K562 (cell line): ENCODE results near the gene HSD11B1L. TPM values are rescaled to one million over a fixed set of nuclear protein-coding genes. Genes with fewer than 3 reads are reported as not detected.

Source experiments
- BHLHE40 ChIP-seq: IDR thresholded peaks from 2 replicates; pipeline ENCODE4 v1.6.1; 2011; ENCODE audit warnings: low read length, improper control_type of control experiment
- BMI1 ChIP-seq: fragments of 150-350 bp; IDR thresholded peaks from 2 replicates; pipeline ENCODE4 v1.6.1; 2014; ENCODE audit warnings: low read length
- FOXJ2 ChIP-seq: fragments of 200-800 bp; sonication (Bioruptor generic); IDR thresholded peaks from 2 replicates; pipeline ENCODE4 v1.6.1; 2016; ENCODE audit warnings: missing genetic modification characterization, missing compliant biosample characterization
- HDGF ChIP-seq: fragments of 450-650 bp; IDR thresholded peaks from 2 replicates; pipeline ENCODE4 v1.6.1; 2016
- NCOA4 ChIP-seq: fragments of 450-650 bp; IDR thresholded peaks from 2 replicates; pipeline ENCODE4 v1.6.1; 2018; ENCODE audit warnings: mild to moderate bottlenecking; ENCODE audit not compliant: partially characterized antibody
- POLR2A ChIP-seq: fragments of 450-650 bp; conservative IDR thresholded peaks from 2 replicates; pipeline ENCODE4 v1.6.1; 2016
- POLR3A ChIP-seq: IDR thresholded peaks from 2 replicates; pipeline ENCODE4 v1.6.1; 2011; ENCODE audit warnings: borderline replicate concordance, mild to moderate bottlenecking, moderate library complexity; ENCODE audit not compliant: insufficient read length, insufficient read depth; ENCODE audit errors: extremely low read depth
- TCF7 ChIP-seq: sonication (generic); IDR thresholded peaks from 2 replicates; pipeline ENCODE4 v1.6.1; 2016; ENCODE audit warnings: antibody characterized with exemption, borderline replicate concordance
- XRCC5 ChIP-seq: fragments of 200-400 bp; formaldehyde crosslinking; IDR thresholded peaks from 2 replicates; pipeline ENCODE4 v1.6.1; 2017; ENCODE audit warnings: low read depth, mild to moderate bottlenecking, low read length
- polyA plus RNA-seq, 8 experiments: library from polyadenylated mRNA; depleted of rRNA in 4 of 8; stranded (reverse) in 5 of 8; unstranded in 3 of 8; fragments of >200 nt; fragmentation: Nextera tagmentation in 2 of 8; fragmentation: Illumina TruSeq in 1 of 8; extraction: Ambion mirVana in 2 of 8; extraction: Trizol in 1 of 8; gene quantifications; 2 replicates each; pipeline versions ENCODE4 v1.2.1 to v1.2.3, GENCODE V29; 2011 to 2014; ENCODE audit warnings: inconsistent platforms in 1 of 8, missing spikeins in 1 of 8
- total RNA-seq, 7 experiments: library from RNA; depleted of rRNA in 6 of 7; stranded (reverse); fragments of >200 nt in 6 of 7; fragmentation: Illumina TruSeq in 2 of 7; extraction: Trizol in 2 of 7; gene quantifications; 2 replicates each; pipeline versions ENCODE4 v1.2.1 to v1.2.3, GENCODE V29; 2011 to 2021; ENCODE audit warnings: low replicate concordance in 1 of 7
- TF ChIP-seq, protein P1 (sequence below): sonication (generic); formaldehyde crosslinking; IDR thresholded peaks from 2 replicates; pipeline ENCODE4 v1.8.0; 2022; ENCODE audit warnings: mild to moderate bottlenecking, missing genetic modification reagents, borderline replicate concordance
- TF ChIP-seq, protein P2 (sequence below): fragments of 450-650 bp; IDR thresholded peaks from 2 replicates; pipeline ENCODE4 v1.6.1; 2016; ENCODE audit warnings: mild to moderate bottlenecking, moderate library complexity
- TF ChIP-seq, protein P3 (sequence below): fragments of 250-450 bp; sonication (Bioruptor Pico); IDR thresholded peaks from 2 replicates; pipeline ENCODE4 v1.5.0; 2020; ENCODE audit warnings: mild to moderate bottlenecking
- TF ChIP-seq, protein P4 (sequence below): sonication (generic); formaldehyde crosslinking; IDR thresholded peaks from 2 replicates; pipeline ENCODE4 v1.9.0; 2022; ENCODE audit warnings: mild to moderate bottlenecking, missing genetic modification reagents

The HSD11B1L gene
- total and polyA plus RNA-seq, 9 of the 15 experiments (the other 6 are each of a cell fraction or from before 2014, with no cell fraction given) = 0.31 to 7.7 (median 2.3) TPM

DNA sequence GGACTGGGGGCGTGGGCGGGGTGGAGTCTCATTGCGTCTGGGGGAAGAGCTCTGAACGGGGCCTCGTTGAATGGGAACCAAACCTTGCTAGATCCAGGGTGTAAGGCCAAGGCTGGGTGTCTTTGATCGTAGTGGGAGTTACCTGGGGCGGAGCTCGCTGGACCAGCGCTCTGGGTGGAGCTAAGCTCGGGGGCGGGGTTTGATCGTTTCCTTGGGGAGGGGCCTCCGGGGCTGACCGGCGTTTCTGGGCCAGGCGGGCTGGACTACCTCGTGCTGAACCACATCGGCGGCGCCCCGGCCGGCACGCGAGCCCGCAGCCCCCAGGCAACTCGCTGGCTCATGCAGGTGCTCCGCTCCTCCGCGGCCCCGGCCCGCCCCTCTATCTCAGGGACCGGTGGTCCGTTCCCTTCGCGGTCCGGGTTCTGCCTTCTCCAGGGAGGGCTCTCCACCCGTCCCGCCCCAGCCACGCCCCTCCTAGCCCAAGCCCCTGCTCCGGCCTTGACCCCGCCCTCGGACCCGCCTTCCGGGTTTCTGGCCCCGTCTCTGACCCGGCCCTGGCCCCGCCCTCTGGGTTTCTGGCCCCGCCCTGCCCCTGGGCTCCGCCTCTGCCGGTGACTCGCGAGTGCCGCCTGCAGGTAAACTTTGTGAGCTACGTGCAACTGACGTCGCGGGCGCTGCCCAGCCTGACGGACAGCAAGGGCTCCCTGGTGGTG is 6.0 kb downstream of the HSD11B1L start (continued):
- TF ChIP-seq, protein P1, sequence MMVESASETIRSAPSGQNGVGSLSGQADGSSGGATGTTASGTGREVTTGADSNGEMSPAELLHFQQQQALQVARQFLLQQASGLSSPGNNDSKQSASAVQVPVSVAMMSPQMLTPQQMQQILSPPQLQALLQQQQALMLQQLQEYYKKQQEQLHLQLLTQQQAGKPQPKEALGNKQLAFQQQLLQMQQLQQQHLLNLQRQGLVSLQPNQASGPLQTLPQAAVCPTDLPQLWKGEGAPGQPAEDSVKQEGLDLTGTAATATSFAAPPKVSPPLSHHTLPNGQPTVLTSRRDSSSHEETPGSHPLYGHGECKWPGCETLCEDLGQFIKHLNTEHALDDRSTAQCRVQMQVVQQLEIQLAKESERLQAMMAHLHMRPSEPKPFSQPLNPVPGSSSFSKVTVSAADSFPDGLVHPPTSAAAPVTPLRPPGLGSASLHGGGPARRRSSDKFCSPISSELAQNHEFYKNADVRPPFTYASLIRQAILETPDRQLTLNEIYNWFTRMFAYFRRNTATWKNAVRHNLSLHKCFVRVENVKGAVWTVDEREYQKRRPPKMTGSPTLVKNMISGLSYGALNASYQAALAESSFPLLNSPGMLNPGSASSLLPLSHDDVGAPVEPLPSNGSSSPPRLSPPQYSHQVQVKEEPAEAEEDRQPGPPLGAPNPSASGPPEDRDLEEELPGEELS (CRISPR knock-in tag) = no peak
- TF ChIP-seq, protein P2, sequence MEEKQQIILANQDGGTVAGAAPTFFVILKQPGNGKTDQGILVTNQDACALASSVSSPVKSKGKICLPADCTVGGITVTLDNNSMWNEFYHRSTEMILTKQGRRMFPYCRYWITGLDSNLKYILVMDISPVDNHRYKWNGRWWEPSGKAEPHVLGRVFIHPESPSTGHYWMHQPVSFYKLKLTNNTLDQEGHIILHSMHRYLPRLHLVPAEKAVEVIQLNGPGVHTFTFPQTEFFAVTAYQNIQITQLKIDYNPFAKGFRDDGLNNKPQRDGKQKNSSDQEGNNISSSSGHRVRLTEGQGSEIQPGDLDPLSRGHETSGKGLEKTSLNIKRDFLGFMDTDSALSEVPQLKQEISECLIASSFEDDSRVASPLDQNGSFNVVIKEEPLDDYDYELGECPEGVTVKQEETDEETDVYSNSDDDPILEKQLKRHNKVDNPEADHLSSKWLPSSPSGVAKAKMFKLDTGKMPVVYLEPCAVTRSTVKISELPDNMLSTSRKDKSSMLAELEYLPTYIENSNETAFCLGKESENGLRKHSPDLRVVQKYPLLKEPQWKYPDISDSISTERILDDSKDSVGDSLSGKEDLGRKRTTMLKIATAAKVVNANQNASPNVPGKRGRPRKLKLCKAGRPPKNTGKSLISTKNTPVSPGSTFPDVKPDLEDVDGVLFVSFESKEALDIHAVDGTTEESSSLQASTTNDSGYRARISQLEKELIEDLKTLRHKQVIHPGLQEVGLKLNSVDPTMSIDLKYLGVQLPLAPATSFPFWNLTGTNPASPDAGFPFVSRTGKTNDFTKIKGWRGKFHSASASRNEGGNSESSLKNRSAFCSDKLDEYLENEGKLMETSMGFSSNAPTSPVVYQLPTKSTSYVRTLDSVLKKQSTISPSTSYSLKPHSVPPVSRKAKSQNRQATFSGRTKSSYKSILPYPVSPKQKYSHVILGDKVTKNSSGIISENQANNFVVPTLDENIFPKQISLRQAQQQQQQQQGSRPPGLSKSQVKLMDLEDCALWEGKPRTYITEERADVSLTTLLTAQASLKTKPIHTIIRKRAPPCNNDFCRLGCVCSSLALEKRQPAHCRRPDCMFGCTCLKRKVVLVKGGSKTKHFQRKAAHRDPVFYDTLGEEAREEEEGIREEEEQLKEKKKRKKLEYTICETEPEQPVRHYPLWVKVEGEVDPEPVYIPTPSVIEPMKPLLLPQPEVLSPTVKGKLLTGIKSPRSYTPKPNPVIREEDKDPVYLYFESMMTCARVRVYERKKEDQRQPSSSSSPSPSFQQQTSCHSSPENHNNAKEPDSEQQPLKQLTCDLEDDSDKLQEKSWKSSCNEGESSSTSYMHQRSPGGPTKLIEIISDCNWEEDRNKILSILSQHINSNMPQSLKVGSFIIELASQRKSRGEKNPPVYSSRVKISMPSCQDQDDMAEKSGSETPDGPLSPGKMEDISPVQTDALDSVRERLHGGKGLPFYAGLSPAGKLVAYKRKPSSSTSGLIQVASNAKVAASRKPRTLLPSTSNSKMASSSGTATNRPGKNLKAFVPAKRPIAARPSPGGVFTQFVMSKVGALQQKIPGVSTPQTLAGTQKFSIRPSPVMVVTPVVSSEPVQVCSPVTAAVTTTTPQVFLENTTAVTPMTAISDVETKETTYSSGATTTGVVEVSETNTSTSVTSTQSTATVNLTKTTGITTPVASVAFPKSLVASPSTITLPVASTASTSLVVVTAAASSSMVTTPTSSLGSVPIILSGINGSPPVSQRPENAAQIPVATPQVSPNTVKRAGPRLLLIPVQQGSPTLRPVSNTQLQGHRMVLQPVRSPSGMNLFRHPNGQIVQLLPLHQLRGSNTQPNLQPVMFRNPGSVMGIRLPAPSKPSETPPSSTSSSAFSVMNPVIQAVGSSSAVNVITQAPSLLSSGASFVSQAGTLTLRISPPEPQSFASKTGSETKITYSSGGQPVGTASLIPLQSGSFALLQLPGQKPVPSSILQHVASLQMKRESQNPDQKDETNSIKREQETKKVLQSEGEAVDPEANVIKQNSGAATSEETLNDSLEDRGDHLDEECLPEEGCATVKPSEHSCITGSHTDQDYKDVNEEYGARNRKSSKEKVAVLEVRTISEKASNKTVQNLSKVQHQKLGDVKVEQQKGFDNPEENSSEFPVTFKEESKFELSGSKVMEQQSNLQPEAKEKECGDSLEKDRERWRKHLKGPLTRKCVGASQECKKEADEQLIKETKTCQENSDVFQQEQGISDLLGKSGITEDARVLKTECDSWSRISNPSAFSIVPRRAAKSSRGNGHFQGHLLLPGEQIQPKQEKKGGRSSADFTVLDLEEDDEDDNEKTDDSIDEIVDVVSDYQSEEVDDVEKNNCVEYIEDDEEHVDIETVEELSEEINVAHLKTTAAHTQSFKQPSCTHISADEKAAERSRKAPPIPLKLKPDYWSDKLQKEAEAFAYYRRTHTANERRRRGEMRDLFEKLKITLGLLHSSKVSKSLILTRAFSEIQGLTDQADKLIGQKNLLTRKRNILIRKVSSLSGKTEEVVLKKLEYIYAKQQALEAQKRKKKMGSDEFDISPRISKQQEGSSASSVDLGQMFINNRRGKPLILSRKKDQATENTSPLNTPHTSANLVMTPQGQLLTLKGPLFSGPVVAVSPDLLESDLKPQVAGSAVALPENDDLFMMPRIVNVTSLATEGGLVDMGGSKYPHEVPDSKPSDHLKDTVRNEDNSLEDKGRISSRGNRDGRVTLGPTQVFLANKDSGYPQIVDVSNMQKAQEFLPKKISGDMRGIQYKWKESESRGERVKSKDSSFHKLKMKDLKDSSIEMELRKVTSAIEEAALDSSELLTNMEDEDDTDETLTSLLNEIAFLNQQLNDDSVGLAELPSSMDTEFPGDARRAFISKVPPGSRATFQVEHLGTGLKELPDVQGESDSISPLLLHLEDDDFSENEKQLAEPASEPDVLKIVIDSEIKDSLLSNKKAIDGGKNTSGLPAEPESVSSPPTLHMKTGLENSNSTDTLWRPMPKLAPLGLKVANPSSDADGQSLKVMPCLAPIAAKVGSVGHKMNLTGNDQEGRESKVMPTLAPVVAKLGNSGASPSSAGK = peak; percentile 59
- TF ChIP-seq POLR2A (peak; percentile 80), BHLHE40 (peak; percentile 66), TCF7 (no peak), FOXJ2 (tag) (no peak), POLR3A (no peak), XRCC5 (peak; percentile 83; the same call in 1 of the 2 replicates), HDGF (peak; percentile 56; the same call in 1 of the 2 replicates), BMI1 (no peak), NCOA4 (no peak)
- TF ChIP-seq, protein P3, sequence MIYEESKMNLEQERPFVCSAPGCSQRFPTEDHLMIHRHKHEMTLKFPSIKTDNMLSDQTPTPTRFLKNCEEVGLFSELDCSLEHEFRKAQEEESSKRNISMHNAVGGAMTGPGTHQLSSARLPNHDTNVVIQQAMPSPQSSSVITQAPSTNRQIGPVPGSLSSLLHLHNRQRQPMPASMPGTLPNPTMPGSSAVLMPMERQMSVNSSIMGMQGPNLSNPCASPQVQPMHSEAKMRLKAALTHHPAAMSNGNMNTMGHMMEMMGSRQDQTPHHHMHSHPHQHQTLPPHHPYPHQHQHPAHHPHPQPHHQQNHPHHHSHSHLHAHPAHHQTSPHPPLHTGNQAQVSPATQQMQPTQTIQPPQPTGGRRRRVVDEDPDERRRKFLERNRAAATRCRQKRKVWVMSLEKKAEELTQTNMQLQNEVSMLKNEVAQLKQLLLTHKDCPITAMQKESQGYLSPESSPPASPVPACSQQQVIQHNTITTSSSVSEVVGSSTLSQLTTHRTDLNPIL (CRISPR knock-in tag) = no peak
- TF ChIP-seq, protein P4, sequence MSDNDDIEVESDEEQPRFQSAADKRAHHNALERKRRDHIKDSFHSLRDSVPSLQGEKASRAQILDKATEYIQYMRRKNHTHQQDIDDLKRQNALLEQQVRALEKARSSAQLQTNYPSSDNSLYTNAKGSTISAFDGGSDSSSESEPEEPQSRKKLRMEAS (CRISPR knock-in tag) = peak; percentile 92
